ENCODE measurements around the gene MYO1B.

Gene MYO1B

DNA sequence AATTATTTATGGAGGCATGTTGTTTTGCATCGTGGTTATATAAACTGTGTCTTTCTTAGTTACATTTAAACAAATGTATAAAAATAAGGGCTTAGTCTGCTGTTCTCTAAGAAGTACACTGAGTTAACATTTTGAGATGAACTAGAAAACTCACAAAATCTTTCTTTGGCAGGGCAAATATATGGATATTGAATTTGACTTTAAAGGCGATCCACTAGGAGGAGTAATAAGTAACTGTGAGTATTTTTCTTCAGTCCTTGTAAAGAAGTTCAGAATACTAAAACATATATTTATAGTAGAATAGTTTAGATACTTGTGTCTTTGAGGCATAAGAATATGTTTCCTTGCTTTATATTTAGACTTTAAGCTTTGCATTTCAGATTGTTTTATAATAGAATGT lies 104.8 kb downstream of the MYO1B start:
- TF ChIP-seq SIN3A (IDR thresholded peaks at IDR 0.05; ENCODE audit: borderline replicate concordance, insufficient read depth, low read length) (no peak), POLR2AphosphoS5 (IDR thresholded peaks at IDR 0.05; ENCODE audit: low read depth, low read length) (no peak), TAF1 (IDR thresholded peaks at IDR 0.05; ENCODE audit: borderline replicate concordance, insufficient read depth, low read length) (no peak)

DNA sequence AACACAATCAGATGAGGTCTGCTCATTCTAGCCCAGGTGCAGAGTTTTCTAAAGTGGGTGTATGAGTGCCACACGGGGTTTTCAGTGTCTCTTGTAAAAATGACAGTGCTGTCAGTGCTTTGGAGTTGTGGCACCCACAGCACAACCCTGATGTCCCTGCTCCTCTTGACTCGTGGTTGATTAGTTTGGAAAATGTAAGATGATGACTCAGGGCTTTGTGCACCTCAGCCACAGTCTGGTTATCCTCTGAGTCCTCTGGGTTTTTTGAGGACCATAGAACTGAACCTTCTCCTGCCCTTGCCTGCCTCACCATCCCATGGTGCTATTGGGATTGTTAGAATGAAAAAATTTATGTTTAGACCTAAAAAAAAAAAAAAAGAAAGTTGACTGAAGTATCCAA lies 105.6 kb downstream of the MYO1B start:
- TF ChIP-seq POLR2AphosphoS5 (IDR thresholded peaks at IDR 0.05; ENCODE audit: low read depth, low read length) (no peak), SIN3A (IDR thresholded peaks at IDR 0.05; ENCODE audit: borderline replicate concordance, insufficient read depth, low read length) (no peak), TAF1 (IDR thresholded peaks at IDR 0.05; ENCODE audit: borderline replicate concordance, insufficient read depth, low read length) (no peak), FOXP2 (optimal IDR thresholded peaks at IDR 0.05; ENCODE audit: borderline replicate concordance, extremely low read depth, extremely low read length, insufficient read depth) (no peak)
- TF ChIP-seq, protein P1, sequence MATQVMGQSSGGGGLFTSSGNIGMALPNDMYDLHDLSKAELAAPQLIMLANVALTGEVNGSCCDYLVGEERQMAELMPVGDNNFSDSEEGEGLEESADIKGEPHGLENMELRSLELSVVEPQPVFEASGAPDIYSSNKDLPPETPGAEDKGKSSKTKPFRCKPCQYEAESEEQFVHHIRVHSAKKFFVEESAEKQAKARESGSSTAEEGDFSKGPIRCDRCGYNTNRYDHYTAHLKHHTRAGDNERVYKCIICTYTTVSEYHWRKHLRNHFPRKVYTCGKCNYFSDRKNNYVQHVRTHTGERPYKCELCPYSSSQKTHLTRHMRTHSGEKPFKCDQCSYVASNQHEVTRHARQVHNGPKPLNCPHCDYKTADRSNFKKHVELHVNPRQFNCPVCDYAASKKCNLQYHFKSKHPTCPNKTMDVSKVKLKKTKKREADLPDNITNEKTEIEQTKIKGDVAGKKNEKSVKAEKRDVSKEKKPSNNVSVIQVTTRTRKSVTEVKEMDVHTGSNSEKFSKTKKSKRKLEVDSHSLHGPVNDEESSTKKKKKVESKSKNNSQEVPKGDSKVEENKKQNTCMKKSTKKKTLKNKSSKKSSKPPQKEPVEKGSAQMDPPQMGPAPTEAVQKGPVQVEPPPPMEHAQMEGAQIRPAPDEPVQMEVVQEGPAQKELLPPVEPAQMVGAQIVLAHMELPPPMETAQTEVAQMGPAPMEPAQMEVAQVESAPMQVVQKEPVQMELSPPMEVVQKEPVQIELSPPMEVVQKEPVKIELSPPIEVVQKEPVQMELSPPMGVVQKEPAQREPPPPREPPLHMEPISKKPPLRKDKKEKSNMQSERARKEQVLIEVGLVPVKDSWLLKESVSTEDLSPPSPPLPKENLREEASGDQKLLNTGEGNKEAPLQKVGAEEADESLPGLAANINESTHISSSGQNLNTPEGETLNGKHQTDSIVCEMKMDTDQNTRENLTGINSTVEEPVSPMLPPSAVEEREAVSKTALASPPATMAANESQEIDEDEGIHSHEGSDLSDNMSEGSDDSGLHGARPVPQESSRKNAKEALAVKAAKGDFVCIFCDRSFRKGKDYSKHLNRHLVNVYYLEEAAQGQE (IDR thresholded peaks at IDR 0.05; ENCODE audit: insufficient read depth in 1 of 2, low read depth in 2 of 2, low read length in 2 of 2), result no peak

DNA sequence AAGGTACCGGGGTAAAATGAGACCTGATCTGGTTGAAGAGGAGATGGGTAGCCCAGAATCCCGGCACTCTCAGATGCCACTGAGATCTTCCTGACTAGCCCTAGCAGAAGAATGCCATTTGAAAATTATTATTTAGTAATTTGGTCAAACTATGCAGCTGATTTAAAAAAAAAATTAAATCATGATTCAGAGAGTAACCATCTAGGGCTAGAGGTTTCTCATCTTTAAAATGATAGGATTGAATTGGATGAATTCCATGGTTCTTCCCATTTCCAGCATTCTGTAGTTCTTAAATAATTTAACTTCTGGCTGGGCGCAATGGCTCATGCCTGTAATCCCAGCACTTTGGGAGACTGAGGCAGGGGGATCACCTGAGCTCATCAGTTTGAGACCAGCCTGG lies 106.1 kb downstream of the MYO1B start:
- TF ChIP-seq, protein P1 (IDR thresholded peaks at IDR 0.05; ENCODE audit: insufficient read depth in 1 of 2, low read depth in 2 of 2, low read length in 2 of 2), result no peak
- TF ChIP-seq POLR2AphosphoS5 (IDR thresholded peaks at IDR 0.05; ENCODE audit: low read depth, low read length) (no peak), TAF1 (IDR thresholded peaks at IDR 0.05; ENCODE audit: borderline replicate concordance, insufficient read depth, low read length) (no peak), FOXP2 (optimal IDR thresholded peaks at IDR 0.05; ENCODE audit: borderline replicate concordance, extremely low read depth, extremely low read length, insufficient read depth) (no peak), SIN3A (IDR thresholded peaks at IDR 0.05; ENCODE audit: borderline replicate concordance, insufficient read depth, low read length) (no peak)

DNA sequence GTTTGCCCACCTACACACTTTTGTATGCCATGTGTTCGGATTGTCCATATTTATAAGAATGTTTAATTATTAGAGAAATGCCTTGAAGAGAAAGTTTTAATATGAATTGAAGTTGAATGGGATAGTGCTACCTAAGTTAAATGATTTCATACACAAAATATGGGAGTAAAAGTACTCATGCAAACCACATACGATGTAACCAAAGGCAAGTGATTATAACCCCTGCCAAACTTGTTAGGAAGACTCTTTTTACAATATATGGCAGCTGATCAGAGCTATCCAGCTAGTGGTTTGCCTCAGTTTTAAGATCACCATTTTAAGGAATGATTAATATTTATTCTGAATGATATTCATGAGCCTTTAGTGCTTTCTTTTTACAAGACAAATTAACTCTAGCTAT lies 106.7 kb downstream of the MYO1B start:
- no peak for TF ChIP-seq POLR2AphosphoS5 (IDR thresholded peaks at IDR 0.05; ENCODE audit: low read depth, low read length)
- no peak for TF ChIP-seq FOXP2 (optimal IDR thresholded peaks at IDR 0.05; ENCODE audit: borderline replicate concordance, extremely low read depth, extremely low read length, insufficient read depth)

DNA sequence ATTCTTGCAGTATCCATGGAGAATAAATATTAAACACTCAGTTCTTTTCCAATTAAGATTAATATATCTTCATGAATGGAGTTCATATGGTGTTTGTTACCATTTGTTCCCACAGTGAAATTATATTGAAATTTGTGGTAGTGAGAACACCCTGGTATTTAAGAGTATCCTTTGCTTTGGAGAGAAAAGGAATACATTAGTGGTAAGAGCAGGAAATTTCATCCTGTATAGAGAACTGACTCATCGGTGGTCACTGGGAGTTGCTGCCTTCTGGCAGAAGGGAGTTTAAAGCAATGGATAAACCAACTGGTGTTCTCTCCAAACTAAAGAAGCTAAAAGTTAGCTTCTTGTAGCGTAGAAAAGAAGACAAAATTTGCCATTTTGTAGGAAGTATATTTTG lies 107.3 kb downstream of the MYO1B start:
- TF ChIP-seq, protein P1 (IDR thresholded peaks at IDR 0.05; ENCODE audit: insufficient read depth in 1 of 2, low read depth in 2 of 2, low read length in 2 of 2), result no peak
- TF ChIP-seq POLR2AphosphoS5 (IDR thresholded peaks at IDR 0.05; ENCODE audit: low read depth, low read length) (no peak), FOXP2 (optimal IDR thresholded peaks at IDR 0.05; ENCODE audit: borderline replicate concordance, extremely low read depth, extremely low read length, insufficient read depth) (no peak), TAF1 (IDR thresholded peaks at IDR 0.05; ENCODE audit: borderline replicate concordance, insufficient read depth, low read length) (no peak), SIN3A (IDR thresholded peaks at IDR 0.05; ENCODE audit: borderline replicate concordance, insufficient read depth, low read length) (no peak)

DNA sequence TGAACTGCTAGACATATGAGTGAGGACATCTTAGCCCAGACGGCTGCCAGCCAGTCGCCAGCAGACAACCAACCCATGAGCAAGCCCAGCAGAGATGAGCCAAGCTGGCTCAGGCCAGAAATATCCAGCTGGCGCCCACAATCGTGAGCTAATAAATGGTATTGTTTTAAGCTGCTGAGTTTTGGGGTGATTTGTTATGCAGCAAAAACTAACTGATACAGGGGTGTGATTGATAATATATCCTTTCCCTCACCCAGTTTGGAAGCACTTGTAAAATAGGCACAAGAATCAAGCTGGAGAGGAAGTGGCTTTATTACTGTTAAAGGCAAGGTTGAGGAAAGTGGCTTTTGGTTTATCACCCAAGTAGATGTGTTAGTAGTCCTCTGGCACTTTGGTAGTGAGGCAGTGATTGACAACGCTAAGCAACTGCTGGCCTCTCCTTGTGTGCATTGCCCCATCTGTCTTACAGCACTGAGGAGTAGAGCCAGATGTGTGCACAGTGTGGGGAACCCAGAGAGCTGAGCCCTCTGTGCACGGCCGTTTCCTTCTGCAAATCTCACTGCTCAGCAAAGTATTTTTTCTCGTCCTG lies 110.1 kb downstream of the MYO1B start:
- TF ChIP-seq POLR2AphosphoS5 (IDR thresholded peaks at IDR 0.05; ENCODE audit: low read depth, low read length) (no peak), SIN3A (IDR thresholded peaks at IDR 0.05; ENCODE audit: borderline replicate concordance, insufficient read depth, low read length) (no peak), FOXP2 (optimal IDR thresholded peaks at IDR 0.05; ENCODE audit: borderline replicate concordance, extremely low read depth, extremely low read length, insufficient read depth) (no peak), TAF1 (IDR thresholded peaks at IDR 0.05; ENCODE audit: borderline replicate concordance, insufficient read depth, low read length) (no peak)
- TF ChIP-seq, protein P1 (IDR thresholded peaks at IDR 0.05; ENCODE audit: insufficient read depth in 1 of 2, low read depth in 2 of 2, low read length in 2 of 2), result no peak
